Stimulated activated CD8-positive, alpha-beta memory T cell treated with anti-CD3 and anti-CD28 coated beads, Interleukin-4, amount 100 ng/mL, for 24 hours (primary cell): ENCODE data around the gene OR4F6.
"Not testable (repeated sequence)": the region's sequence is repeated elsewhere in the genome, so short reads cannot be mapped to it uniquely, and the experiment has no call there.

ENCODE experiments used
- DNase-seq: peaks from one replicate; pipeline ENCODE4 v3.0.0-alpha.2; 2020; ENCODE audit warnings: low read depth

OR4F6 gene, protein sequence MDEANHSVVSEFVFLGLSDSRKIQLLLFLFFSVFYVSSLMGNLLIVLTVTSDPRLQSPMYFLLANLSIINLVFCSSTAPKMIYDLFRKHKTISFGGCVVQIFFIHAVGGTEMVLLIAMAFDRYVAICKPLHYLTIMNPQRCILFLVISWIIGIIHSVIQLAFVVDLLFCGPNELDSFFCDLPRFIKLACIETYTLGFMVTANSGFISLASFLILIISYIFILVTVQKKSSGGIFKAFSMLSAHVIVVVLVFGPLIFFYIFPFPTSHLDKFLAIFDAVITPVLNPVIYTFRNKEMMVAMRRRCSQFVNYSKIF

GRCh38 chr15:101803209-101803608, at the start of gene OR4F6:
TSS of gene OR4F6 (plus strand) at chr15:101803509. CDS start at chr15:101805720, 2,211 bp downstream.
- DNase-seq = no peak

DNA sequence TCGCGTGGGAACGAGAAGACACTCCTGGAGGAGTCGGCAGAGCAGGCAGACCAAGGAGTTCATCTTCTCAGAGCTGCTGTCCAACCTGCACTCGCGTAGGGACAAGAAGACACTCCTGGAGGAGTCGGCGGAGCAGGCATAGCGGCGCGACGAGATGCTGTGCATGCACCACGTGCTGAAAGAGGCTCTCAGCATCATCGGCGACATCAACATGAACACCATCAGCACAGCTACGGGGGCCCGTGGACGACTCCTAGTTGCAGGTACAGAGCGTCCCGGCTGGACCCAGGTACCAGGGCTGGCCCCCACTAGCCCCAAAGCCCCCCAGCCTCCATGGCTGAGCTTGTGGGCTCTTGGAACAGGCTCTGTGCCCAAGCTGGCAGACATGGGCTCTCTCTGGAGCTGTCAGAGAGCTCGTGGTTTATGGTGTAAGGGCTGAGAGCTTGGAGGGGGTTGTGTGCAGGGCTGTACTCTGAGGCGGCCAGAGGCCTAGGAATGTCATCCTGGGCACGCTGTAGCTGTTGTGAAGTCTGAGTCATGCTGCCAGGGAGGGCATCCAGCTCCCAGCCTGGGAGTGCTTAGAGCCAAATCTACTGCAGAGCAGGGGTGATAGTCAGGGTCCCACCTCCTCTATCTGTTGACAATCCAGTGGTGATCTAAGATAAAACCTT, 38.5 kb upstream of the OR4F6 start:
- not testable (repeated sequence) for DNase-seq

- DNase-seq = not testable (repeated sequence)
Observed at GRCh38 chr15:101765340-101765671, 38.0 kb upstream of the OR4F6 start.

DNA sequence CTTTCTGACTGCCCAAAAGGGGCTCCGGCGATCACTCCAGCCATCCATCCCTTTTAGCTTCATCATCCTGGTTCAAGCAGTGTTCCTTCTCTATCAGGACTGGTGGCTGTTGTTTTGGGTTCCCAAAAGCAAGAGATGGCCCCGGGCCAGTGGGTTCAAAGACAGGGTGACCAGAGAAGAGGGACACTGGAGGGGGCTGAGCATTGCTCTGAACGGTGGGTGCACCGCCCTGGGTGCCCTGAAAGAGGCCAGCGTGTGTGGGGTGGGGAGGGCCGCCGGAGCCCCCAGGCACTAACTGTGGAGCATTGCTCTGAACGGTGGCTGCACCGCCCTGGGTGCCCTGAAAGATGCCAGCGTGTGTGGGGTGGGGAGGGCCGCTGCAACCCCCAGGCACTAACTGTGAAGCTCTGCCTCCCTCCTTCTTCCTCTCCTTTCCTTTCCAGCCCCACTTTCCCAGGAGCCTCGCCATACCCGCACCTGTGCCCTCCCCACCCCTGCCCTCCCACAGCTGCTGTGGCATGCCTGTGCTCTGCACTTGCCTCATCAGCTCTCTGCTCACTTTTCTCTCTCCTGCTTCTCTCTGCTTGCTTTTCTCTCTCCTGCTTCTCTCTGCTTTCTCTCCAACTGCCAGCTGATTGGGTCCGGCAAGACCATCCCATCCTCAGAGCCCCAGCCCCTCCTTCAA, 37.4 kb upstream of the OR4F6 start:
- no peak for DNase-seq

- not testable (repeated sequence) for DNase-seq
Observed at GRCh38 chr15:101767083-101767640, 36.1 kb upstream of the OR4F6 start.

DNA sequence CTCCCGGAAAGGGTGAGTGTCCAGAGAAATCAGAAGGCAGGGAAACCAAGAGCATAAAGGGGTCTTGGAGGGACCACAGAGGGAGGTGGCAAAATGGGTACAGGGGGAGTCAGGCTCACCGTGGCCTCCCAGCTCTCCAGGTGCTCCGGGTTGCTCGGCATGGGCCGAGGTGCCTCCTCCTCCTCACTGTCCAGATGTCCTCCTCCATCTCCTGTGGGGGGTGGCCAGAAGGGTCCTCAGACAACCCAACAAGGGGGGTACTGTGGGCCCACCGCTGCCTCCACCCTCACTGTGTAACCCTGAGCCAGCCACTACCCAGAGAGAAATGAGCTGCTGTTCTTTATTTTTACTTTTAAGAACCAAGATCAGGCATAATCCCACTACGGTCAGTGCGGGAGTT, 30.4 kb upstream of the OR4F6 start:
- no peak for DNase-seq

GRCh38 chr15:101773496-101774100, 29.7 kb upstream of the OR4F6 start:
- DNase-seq = no peak

GRCh38 chr15:101775136-101775535, 28.2 kb upstream of the OR4F6 start:
- DNase-seq = no peak

GRCh38 chr15:101778576-101778975, 24.7 kb upstream of the OR4F6 start:
- not testable (repeated sequence) for DNase-seq

DNA sequence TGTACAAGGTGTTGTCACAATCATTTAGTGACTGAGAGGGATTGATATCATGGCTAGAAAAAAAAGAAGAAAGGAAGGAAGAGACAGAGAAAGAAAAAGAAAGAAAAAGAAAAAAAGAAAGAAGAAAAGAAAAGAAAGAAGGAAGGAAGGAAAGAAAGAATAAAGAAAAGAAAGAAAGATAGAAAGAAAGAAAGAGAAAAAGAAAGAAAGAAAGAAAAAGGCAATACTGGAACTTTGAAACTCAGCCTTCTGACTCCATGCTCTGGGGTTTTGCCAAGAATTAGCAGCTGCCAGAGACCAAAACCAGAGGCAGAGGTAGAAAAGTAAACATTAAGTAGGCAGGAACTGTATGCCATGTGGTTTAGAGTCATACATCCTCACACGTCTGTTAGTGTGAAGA, 23.1 kb upstream of the OR4F6 start:
- DNase-seq = not testable (repeated sequence)

- no peak for DNase-seq
Observed at GRCh38 chr15:101781928-101782327, 21.4 kb upstream of the OR4F6 start.

- no peak for DNase-seq
Observed at GRCh38 chr15:101784644-101785043, 18.7 kb upstream of the OR4F6 start.

DNA sequence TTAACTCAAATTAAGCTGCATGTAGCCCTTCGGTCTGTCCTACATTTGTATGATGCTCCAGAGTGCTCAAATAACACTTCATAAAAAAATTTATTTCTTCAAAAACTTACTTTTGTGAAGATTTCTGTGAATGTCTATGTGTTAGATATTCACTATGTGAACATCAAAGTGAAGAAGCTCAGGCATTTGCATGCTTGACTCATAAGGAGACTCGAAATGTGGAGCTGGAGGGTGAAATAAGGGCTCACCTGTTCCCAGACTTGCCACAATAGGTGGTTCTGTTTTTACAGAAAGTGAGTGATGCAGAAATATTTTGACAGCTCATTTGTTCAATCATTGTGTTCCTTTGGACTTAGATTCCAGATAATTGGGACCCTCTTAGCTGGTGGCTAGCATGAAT, 16.9 kb upstream of the OR4F6 start:
- DNase-seq = not testable (repeated sequence)

- DNase-seq = not testable (repeated sequence)
Observed at GRCh38 chr15:101788001-101788400, 15.3 kb upstream of the OR4F6 start.

DNA sequence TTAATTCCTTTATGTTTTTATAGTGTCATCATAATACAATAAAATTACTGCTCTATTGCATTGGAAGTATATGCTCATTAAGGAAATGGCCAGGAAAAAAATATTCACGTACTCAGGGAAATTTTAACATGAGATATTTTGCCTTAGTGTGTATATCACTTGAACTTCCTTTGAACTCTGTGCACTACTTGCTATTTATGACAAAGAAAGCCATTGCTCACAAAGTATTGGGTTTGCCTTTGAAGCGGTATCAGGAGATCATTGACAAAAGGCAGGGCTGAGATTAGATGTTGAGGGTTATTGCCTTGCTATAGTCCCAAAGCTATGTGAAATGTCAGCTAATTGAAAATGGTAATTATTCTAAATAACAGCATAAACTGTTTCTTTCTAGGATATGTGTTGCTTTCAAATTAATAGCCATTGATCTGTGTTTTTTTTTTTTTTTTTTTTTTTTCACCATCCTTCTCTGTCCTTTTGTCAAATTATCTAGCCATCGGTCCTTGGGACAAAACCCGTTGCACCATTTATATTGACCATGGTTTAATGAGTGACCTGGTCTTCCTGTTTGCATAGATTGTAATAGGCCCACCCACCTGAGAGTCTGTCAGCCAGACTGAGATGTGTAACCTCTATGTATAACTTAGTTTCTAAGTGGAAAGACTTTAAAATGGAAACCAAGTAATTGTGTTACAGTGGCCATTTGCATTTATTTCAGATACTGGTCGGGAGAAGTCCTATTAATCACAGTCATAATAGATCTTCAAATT, 14.6 kb upstream of the OR4F6 start:
- not testable (repeated sequence) for DNase-seq

GRCh38 chr15:101790748-101791147, 12.6 kb upstream of the OR4F6 start:
- not testable (repeated sequence) for DNase-seq

GRCh38 chr15:101793981-101794380, 9.3 kb upstream of the OR4F6 start:
- not testable (repeated sequence) for DNase-seq

DNA sequence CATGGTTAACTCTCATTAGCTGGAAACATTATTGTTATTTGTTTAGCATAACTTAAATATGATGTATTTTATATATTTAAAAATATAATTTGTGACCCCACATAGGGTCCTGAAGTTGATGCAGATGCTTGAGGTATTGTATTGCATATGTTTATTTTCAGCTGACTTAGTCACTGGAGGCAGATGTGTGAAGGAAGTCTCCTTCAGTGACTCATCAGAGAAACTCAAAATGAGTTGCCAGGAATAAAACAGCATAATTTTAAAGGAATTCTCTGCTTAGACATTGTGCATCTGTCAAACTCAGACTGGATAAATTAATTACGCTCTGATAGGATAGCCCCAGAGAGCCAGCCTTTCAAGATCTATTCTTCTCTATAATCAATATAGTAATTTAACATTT, 7.9 kb upstream of the OR4F6 start:
- no peak for DNase-seq

- DNase-seq = no peak
Observed at GRCh38 chr15:101799665-101800064, 3.6 kb upstream of the OR4F6 start.

- no peak for DNase-seq
Observed at GRCh38 chr15:101801048-101801447, 2.3 kb upstream of the OR4F6 start.

DNA sequence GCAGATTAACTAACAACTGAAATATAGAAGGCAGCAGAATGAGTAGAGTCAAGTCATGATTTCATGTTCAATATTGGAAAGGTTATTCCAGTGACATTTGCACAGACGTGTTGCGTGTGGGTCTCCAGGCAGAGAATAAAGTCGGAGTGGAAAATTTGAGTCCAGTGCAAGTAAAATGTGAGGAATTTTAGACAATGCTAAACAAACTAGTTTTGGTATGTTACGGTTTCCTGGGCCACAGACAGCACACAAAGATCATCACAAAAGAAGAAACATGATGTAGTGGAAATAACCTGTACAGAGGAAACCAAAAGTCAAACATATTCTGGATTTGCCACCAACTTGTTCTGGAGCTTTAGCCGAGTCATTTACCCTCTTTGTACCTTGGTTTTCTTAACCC, 367 bp downstream of the OR4F6 start:
- DNase-seq = no peak

DNA sequence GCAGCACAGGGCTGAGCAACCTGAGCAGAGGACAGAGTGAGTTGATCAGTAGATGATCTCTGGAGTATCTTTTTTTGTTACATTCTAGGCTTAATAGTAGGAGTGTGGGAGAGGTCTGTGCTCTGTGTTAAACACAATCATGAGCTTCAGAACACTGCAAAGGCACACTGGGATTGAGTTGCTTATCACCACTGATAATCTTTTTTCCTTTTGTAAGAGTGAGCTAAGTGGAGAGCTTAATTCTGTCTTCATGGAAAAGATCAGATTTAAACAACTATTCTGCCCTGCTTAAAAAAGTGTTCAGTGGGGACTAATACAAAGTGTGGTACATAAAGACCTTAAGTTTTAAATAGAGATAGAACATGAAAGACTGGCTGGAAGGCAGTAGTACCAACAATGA, 1.1 kb downstream of the OR4F6 start:
- no peak for DNase-seq
